ENCODE results near the gene SLC38A5. TPM values are rescaled to one million over a fixed set of nuclear protein-coding genes. Genes with fewer than 3 reads are reported as not detected.

The SLC38A5 gene
- total RNA-seq, 1 donor from 2014 or later: 15.7 TPM

DNA sequence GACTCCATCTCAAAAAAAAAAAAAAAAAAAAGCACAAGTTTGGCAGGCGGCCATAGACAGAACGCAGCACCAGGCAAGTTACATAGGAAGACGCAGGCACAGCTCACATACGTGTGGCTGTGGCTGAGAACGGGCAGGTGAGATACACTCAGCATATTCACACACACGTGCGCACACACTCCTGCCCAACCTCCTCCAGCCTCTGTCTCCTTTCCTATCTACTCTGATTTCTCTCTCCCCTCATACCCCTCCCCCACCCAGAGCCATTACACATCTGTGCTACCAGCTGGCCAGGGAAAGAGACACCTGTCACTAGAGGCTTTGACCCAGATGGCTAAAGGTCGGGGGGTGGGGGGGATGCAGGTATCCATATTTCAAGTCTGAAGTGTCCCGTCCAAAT is 2.2 kb upstream of the SLC38A5 start:
- DNase-seq (ENCODE audit: low read depth): no peak
- TF ChIP-seq, protein P1, sequence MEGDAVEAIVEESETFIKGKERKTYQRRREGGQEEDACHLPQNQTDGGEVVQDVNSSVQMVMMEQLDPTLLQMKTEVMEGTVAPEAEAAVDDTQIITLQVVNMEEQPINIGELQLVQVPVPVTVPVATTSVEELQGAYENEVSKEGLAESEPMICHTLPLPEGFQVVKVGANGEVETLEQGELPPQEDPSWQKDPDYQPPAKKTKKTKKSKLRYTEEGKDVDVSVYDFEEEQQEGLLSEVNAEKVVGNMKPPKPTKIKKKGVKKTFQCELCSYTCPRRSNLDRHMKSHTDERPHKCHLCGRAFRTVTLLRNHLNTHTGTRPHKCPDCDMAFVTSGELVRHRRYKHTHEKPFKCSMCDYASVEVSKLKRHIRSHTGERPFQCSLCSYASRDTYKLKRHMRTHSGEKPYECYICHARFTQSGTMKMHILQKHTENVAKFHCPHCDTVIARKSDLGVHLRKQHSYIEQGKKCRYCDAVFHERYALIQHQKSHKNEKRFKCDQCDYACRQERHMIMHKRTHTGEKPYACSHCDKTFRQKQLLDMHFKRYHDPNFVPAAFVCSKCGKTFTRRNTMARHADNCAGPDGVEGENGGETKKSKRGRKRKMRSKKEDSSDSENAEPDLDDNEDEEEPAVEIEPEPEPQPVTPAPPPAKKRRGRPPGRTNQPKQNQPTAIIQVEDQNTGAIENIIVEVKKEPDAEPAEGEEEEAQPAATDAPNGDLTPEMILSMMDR (conservative IDR thresholded peaks at IDR 0.05; ENCODE audit: low read depth, low read length): no peak
- no peak overlapping the region for H3K4me3 ChIP-seq (ENCODE audit: low read depth, low read length)

- TF ChIP-seq, protein P1 (conservative IDR thresholded peaks at IDR 0.05; ENCODE audit: low read depth, low read length): no peak
- H3K4me3 ChIP-seq (ENCODE audit: low read depth, low read length): no peak overlapping the region
- no peak for DNase-seq (ENCODE audit: low read depth)
Measured at GRCh38 chrX:48471504-48471903, 1.4 kb upstream of the SLC38A5 start.

- no peak for DNase-seq (ENCODE audit: low read depth)
- TF ChIP-seq, protein P1 (conservative IDR thresholded peaks at IDR 0.05; ENCODE audit: low read depth, low read length): no peak
- no peak overlapping the region for H3K4me3 ChIP-seq (ENCODE audit: low read depth, low read length)
Measured at GRCh38 chrX:48470833-48471118, 716 bp upstream of the SLC38A5 start.

GRCh38 chrX:48468693-48469691 is 1.1 kb downstream of the SLC38A5 start:
- TF ChIP-seq, protein P1 (conservative IDR thresholded peaks at IDR 0.05; ENCODE audit: low read depth, low read length): no peak
- no peak for DNase-seq (ENCODE audit: low read depth)
- H3K4me3 ChIP-seq (ENCODE audit: low read depth, low read length): peak overlapping the region; percentile 45

DNA sequence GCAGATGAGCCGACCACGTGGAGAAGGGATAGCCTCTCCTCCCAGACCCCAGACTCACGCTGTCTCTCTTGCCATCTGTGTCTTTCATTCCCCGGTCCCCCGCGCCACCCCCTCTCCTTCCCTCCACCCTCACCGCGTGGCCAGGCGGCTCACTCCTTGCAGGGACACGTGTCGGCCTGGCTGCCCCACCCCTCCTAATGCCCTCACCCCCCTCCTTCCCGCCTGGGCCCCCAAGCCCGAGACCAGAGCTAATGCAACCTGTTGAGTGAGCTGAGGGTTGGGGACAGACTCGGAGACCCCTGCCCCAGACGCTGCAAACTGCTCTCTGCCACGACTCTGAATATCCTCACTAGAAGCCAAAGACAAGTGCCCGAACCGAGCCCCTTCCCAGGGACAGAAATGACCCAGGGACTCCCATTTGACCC is 1.8 kb downstream of the SLC38A5 start:
- no peak for DNase-seq (ENCODE audit: low read depth)
- TF ChIP-seq, protein P1 (conservative IDR thresholded peaks at IDR 0.05; ENCODE audit: low read depth, low read length): no peak
- H3K4me3 ChIP-seq (ENCODE audit: low read depth, low read length): peak overlapping the region; percentile 45

GRCh38 chrX:48467281-48467761 is 2.7 kb downstream of the SLC38A5 start:
- TF ChIP-seq, protein P1 (conservative IDR thresholded peaks at IDR 0.05; ENCODE audit: low read depth, low read length): no peak
- H3K4me3 ChIP-seq (ENCODE audit: low read depth, low read length): peak overlapping the region; percentile 45

More at GRCh38 chrX:48467281-48467761, 2.7 kb downstream of the SLC38A5 start:
- no peak for DNase-seq (ENCODE audit: low read depth)
